ENCODE results near the gene OVOL1. TPM values are rescaled to one million over a fixed set of nuclear protein-coding genes. Genes with fewer than 3 reads are reported as not detected.

OVOL1 gene
- total RNA-seq, 1 experiment from 2014 or later = 17.1 TPM

DNA sequence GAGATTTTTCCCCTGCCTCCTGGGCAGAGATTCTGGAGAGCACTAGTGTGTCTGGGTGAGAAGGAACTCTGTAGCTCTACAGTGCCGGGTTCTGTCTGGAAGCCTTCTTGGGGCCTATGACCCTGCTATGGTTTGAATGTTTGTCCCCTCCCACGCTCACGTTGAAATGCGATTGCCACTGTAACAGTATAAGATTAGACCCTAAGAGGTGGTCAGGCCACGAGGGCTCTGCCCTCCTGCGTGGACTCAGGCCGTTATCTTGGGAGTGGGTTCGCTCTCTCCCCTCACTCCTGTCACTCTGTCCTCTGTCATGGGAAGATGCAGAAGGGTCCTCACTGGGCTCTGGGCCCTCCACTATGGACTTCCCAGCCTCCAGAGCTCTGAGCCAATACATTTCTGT lies 9.6 kb upstream of the OVOL1 start:
- Histone ChIP-seq H3K9ac (ENCODE audit: low read length) (no peak overlapping the region), H3K9me3 (ENCODE audit: low read length) (no peaks in the 10 kb centered on the region), H3K4me1 (ENCODE audit: insufficient read depth, low read length) (peaks cover 23% of the 10 kb centered on the region), H3K36me3 (ENCODE audit: low read depth, low read length) (peaks cover 19% of the 10 kb centered on the region; the same call in 1 of the 2 replicates), H3K27ac (ENCODE audit: low read length) (no peak overlapping the region), H3K4me3 (ENCODE audit: low read length) (no peak overlapping the region), H2AFZ (ENCODE audit: low read length) (no peak overlapping the region), H3K9me2 (replicated peaks; ENCODE audit: low read length) (no peaks in the 10 kb centered on the region), H3K4me2 (ENCODE audit: low read length) (no peak overlapping the region), H3K27me3 (ENCODE audit: low read length) (no peaks in the 10 kb centered on the region), H3K79me2 (ENCODE audit: low read length) (peaks cover 44% of the 10 kb centered on the region), H4K20me1 (ENCODE audit: low read length) (peaks cover 22% of the 10 kb centered on the region), H3F3A (ENCODE audit: low read length, unreplicated experiment) (no peaks in the 10 kb centered on the region)
- no peak for TF ChIP-seq EZH2phosphoT487 (IDR thresholded peaks at IDR 0.05; ENCODE audit: borderline replicate concordance, low read length)
- no peak for TF ChIP-seq EZH2 (IDR thresholded peaks at IDR 0.05; ENCODE audit: low read length, unreplicated experiment)
- TF ChIP-seq, protein P1, sequence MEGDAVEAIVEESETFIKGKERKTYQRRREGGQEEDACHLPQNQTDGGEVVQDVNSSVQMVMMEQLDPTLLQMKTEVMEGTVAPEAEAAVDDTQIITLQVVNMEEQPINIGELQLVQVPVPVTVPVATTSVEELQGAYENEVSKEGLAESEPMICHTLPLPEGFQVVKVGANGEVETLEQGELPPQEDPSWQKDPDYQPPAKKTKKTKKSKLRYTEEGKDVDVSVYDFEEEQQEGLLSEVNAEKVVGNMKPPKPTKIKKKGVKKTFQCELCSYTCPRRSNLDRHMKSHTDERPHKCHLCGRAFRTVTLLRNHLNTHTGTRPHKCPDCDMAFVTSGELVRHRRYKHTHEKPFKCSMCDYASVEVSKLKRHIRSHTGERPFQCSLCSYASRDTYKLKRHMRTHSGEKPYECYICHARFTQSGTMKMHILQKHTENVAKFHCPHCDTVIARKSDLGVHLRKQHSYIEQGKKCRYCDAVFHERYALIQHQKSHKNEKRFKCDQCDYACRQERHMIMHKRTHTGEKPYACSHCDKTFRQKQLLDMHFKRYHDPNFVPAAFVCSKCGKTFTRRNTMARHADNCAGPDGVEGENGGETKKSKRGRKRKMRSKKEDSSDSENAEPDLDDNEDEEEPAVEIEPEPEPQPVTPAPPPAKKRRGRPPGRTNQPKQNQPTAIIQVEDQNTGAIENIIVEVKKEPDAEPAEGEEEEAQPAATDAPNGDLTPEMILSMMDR (conservative IDR thresholded peaks at IDR 0.05; ENCODE audit: low read depth, low read length) = no peak
- ChIA-PET POLR2A (ENCODE audit: unreplicated experiment) (no interaction called here), CTCF (no interaction called here)
- no peak for ATAC-seq
- DNase-seq = no peak
- BruUV-seq (replicated peaks) = TSS peak; percentile 7
- intact Hi-C loops (cut with micrococcal nuclease) = no loop called here

DNA sequence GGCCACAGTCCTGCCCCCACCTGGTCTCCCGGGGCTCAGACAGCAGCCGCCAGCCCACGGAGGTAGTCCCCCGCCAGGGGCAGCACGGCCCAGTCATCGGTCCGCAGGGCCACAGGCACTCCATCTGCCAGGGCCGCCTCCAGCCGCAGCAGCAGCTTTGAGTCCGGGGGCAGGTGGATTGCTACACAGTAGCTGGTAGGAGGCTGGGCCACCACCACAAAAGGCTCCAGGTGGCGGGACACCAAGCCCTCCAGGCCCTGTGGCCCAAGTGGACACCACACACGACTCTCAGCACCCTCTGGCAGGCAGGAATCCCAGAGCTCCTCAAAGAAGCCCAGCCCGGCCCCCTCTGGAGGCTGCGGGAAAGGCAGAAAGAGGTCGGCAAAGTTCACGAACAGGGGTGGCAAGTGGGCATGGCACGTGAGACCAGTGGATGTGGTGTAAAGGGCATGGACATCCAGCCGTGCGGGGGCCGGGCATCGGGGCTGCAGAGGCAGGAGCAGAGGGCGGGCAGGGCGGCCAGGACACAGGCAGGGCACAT lies 9.0 kb upstream of the OVOL1 start:
- Histone ChIP-seq H3K4me2 (ENCODE audit: low read length) (no peak overlapping the region), H4K20me1 (ENCODE audit: low read length) (peaks cover 22% of the 10 kb centered on the region), H3F3A (ENCODE audit: low read length, unreplicated experiment) (no peaks in the 10 kb centered on the region), H3K36me3 (ENCODE audit: low read depth, low read length) (peaks cover 19% of the 10 kb centered on the region; the same call in 1 of the 2 replicates), H2AFZ (ENCODE audit: low read length) (no peak overlapping the region), H3K4me3 (ENCODE audit: low read length) (no peak overlapping the region), H3K9ac (ENCODE audit: low read length) (no peak overlapping the region), H3K9me2 (replicated peaks; ENCODE audit: low read length) (no peaks in the 10 kb centered on the region), H3K27me3 (ENCODE audit: low read length) (no peaks in the 10 kb centered on the region), H3K4me1 (ENCODE audit: insufficient read depth, low read length) (peaks cover 23% of the 10 kb centered on the region), H3K27ac (ENCODE audit: low read length) (no peak overlapping the region), H3K79me2 (ENCODE audit: low read length) (peaks cover 44% of the 10 kb centered on the region), H3K9me3 (ENCODE audit: low read length) (no peaks in the 10 kb centered on the region)
- no peak for DNase-seq
- no peak for ATAC-seq
- TF ChIP-seq EZH2 (IDR thresholded peaks at IDR 0.05; ENCODE audit: low read length, unreplicated experiment) = no peak
- TF ChIP-seq EZH2phosphoT487 (IDR thresholded peaks at IDR 0.05; ENCODE audit: borderline replicate concordance, low read length) = no peak
- TF ChIP-seq, protein P1 (conservative IDR thresholded peaks at IDR 0.05; ENCODE audit: low read depth, low read length) = no peak
- intact Hi-C loops (cut with micrococcal nuclease) = no loop called here
- no TSS peak for BruUV-seq (replicated peaks)
- CTCF ChIA-PET = no interaction called here
- POLR2A ChIA-PET (ENCODE audit: unreplicated experiment) = no interaction called here

DNA sequence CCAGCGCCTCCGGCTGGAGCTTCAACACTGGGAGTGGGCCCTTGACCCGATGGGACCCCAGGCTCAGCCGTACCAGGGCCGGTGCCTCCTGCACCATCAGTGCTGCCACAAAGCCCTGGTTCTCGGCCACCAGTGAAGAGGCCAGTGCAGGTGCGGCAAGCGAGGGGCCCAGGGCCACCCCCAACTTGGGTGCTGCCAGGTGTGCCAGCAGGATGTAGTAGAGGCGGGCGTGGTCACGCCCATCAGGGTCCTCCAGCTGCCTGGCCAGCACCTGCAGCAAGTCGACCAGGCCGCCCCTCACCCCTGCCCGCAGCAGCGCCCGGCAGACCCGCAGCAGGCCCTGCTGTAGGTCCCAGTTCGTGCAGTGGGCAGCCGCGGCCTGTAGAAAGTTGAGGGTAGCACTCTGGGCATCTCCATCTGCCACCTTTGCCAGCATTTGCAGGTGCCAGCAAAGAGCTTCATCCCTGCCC lies 8.4 kb upstream of the OVOL1 start:
- intact Hi-C loops (cut with micrococcal nuclease) = no loop called here
- Histone ChIP-seq H3K9ac (ENCODE audit: low read length) (no peak overlapping the region), H3K79me2 (ENCODE audit: low read length) (peaks cover 44% of the 10 kb centered on the region), H3F3A (ENCODE audit: low read length, unreplicated experiment) (no peaks in the 10 kb centered on the region), H3K9me3 (ENCODE audit: low read length) (no peaks in the 10 kb centered on the region), H2AFZ (ENCODE audit: low read length) (no peak overlapping the region), H4K20me1 (ENCODE audit: low read length) (peaks cover 22% of the 10 kb centered on the region), H3K4me1 (ENCODE audit: insufficient read depth, low read length) (peaks cover 23% of the 10 kb centered on the region), H3K27me3 (ENCODE audit: low read length) (no peaks in the 10 kb centered on the region), H3K27ac (ENCODE audit: low read length) (no peak overlapping the region), H3K9me2 (replicated peaks; ENCODE audit: low read length) (no peaks in the 10 kb centered on the region), H3K36me3 (ENCODE audit: low read depth, low read length) (peaks cover 19% of the 10 kb centered on the region; the same call in 1 of the 2 replicates), H3K4me3 (ENCODE audit: low read length) (peak overlapping the region; percentile 84; the same call in 1 of the 2 replicates), H3K4me2 (ENCODE audit: low read length) (peak overlapping the region; percentile 96)
- CTCF ChIA-PET = interaction anchor here (1.8 kb wide), 1 partner anchor 208 kb away, joined by 4 read pairs; no protein-coding TSS in a partner anchor
- no peak for DNase-seq
- POLR2A ChIA-PET (ENCODE audit: unreplicated experiment) = no interaction called here
- no peak for ATAC-seq
- TF ChIP-seq EZH2 (IDR thresholded peaks at IDR 0.05; ENCODE audit: low read length, unreplicated experiment) (no peak), EZH2phosphoT487 (IDR thresholded peaks at IDR 0.05; ENCODE audit: borderline replicate concordance, low read length) (no peak)
- TF ChIP-seq, protein P1 (conservative IDR thresholded peaks at IDR 0.05; ENCODE audit: low read depth, low read length) = no peak
- no TSS peak for BruUV-seq (replicated peaks)

All from PC-3 (cell line).